Inferior parietal cortex (tissue), 1 donor: Measurements from ENCODE around the gene CERS6.
"Not testable (repeated sequence)": the region's sequence is repeated elsewhere in the genome, so short reads cannot be mapped to it uniquely, and the experiment has no call there.

Source experiments
- DNase-seq: peaks from one replicate; pipeline ENCODE4 v3.0.0-alpha.2; 2016; ENCODE audit errors: extremely low spot score

The CERS6 gene

DNA sequence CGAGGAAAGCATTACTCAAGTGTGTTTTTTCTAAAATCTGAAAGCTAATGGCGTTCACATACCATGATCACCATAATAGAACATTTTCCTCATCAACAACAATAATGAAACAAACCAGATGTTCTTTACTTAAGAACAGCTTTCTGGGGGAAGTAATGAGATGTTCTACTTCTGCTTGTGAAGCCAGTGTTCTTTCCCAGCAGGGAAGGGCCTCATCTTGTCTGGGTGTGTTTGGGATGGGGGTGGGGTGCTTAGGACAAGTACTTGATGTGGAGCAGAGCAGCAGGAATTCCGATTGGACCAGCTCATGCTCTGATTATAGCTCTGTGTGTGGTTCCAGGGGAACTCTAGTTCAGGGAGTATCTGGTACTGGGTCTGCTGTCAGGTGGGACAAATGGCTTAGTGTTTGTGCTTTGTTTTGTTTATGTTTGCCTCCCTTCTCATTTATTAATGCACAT, 183.4 kb downstream of the CERS6 start:
- DNase-seq = no peak

DNA sequence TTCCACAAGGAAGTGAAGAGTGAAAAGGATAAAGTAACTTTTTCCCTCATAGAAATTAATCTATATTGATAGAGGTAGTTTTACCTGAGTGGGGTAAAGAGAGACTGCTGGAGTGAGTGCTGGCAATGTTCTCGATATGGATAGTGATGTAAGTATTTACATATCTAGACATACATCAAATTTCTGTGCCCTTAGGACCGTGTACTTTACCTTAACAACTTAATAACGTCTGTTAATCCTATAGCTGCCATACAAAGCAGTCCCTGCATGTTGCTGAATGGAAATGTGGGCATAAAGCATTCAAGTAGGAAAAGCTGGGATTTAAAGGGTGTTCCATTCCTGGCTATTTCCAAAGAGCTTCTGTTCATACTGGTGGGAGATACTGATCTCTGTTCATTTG, 184.0 kb downstream of the CERS6 start:
- no peak for DNase-seq

DNA sequence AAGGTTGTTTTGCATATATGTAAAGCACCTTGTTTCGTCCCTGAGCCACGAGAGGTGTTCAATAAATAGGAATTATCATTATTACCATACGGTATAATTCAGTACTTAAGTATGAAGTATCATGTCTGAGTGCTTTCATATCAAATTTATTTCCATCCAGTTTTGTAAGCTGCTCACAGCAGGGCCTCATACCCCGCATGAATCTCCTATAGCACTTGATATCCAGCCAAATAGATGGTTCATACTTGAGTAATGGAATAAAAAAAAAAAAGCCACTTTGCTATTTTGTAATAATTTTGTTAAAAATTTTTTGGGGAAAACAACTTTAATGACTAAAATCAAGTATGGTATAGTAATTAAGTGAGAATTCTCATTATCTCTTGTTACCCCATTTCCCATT, 185.6 kb downstream of the CERS6 start:
- DNase-seq = no peak

DNA sequence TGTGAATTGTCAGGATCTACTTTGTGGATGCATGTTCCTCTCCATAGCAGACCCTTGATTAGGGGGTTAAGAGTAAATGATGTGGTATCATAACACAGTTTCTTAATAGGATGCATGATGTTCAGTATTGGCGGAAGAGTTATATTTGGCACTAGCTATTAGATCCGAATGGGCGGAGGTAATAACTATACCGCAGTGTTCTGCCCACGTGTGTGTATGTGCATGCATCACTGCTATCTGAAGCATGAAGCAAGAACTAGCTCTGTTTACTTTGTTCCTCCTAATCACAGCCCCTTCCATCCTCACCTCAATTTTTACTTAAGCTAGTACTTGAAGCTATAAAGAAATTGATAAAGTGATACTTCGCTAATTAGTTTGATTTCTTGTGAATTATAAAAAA, 186.8 kb downstream of the CERS6 start:
- DNase-seq = no peak

DNA sequence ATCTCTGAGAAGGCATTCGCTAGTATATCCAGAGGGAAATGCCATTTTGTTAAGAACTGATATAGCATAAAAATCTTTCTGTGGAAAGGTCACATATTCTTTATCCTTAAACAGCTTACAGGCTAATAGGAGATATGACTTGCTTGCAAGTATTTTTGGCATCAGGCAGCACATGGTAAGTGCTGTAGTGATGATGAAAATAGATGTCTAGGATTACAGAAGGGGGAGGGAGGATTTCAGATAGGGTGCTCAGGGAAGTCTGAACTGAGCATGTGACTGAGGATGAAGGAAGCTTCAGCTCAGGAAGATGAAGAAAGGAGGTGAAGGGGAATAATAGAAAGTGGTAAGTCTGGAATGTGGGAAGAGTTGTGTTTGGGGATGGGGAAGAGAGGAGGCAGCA, 187.9 kb downstream of the CERS6 start:
- DNase-seq = no peak

DNA sequence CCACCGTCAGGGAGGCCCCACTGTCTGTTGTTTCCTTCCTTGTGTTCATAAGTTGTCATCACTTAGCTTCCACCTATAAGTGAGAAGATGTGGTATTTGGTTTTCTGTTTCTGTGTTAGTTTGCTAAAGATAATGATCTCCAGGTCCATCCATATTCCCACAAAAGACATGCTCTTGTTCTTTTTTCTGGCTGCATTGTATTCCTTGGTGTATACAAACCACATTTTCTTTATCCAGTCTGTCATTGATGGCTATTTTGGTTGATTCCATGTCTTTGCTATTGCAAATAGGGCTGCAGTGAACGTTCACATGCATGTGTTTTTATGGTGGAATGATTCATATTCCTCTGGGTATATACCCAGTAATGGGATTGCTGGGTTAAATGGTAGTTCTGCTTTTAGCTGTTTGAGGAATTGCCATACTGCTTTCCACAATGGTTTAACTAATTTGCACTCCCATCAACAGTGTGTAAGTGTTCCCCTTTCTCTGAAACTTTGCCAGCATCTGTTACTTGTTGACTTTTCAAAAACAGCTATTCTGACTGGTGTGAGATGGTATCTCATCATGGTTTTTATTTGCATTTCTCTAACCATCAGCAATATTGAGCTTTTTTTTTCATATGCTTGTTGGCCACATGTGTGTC, 189.7 kb downstream of the CERS6 start:
- DNase-seq = no peak

DNA sequence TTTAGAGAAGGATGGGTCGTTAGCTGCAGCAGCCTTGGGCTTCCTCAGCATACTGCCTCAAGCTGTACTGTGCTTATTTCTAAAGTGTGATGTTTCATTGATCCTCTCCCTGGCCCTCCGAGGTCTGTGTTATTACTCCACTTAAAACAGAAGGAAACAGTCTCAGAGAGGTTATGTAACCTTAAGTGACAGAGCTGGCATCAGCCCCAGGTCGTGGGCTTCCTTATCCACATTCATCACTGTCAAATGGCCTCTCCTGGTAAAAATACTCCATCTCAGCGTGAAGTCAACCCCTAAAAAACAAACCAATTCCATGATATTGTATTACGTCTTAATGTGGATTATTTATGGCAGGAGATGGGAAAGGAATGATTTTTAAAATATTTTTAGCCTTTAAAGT, 193.0 kb downstream of the CERS6 start:
- no peak for DNase-seq

DNA sequence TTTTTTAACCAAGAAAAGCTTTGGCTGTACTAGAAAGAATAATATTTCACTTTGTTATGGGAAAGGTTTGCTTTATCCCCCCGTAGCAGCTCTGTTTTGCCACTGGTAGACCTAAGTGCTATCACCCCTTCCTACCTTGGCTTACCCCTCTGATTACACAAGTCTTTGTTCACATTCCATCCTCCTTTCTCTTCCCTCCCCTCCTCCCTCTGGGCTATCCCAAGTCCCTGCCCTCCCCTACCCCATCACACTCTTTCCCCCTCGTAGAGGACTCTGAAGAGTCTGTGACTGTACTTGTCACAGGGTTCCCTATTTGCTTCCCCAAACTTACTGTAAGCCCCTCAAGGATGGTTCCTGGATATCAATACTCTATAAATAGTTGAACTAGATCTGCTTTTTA, 193.5 kb downstream of the CERS6 start:
- no peak for DNase-seq

DNA sequence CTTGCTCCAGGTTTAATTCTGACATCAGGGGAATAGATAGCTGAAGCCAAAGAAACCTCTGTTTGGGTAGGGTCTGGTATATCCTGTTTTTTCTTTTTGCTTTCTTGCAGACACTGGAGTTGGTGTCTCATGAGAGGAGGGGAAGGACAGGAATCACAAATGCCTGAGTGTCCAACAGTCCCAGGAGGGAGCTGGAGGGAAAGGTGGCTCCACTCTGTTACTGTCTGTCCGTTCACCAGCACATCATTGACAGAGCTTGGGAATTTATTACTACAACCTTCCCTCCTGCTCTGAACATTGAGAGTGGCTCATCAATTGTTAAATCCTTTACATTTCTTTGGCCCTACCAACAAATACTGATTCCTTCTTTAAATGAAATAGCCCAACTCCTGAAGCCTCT, 194.1 kb downstream of the CERS6 start:
- DNase-seq = no peak

DNA sequence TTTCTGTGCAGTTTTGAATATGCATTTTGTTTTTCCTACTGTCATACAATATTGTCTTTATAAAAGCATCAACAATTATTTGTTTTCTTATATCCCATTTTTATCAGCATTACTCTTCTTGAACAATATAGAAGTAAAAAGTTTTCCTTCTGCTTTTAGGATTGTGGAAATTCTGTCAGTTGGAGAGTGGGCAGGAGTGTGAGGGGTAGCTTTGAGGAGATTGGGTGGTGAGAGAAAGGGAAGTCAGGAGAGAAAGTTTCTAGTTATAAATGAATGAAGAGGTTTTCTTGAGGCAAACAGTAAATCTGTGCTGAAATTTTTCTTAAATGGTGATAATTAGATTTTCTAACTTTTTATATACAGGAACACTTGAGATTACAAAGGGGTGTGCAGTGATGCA, 194.7 kb downstream of the CERS6 start:
- no peak for DNase-seq

DNA sequence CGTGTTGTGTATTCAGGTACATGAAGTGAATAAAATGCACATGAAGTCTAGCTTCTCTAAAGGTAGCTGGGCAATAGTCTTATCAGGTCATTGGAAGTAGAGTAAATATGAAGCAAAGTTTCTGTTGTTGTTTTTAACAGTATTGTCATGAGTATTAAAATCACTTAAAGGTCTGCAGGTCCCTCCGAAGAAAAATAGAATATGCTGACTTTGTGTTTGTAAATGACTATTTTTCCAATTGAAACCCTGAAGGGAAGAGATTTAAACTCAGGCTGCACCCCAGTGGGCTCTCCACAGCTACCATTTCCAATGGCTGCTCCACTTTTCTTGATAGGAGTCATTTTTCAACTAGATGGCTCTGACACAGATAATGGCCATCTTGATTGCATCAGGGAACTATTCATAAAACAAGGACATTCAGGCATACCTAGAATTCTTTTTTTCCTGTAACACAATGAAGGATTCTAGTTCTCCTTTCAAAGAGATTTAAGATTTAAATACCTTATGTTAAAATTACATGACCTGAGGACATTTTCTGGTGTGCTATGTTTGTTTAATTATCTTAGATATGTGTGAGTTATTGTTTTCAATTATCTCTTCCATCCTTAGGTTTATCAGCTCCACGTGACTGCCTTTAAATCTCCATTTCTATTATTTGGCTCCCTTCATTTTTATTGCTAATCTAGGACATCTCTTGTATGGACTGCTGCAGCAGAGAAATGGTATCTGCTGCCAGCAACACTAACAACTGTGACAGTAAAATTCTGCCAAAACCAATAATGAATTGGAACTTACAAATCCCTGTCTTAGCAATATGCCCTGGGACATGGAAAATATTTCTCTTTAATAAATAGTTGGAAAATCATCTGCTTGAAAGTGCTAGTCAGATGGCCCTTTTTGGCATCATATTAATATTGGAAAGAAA, 197.2 kb downstream of the CERS6 start:
- DNase-seq = no peak

DNA sequence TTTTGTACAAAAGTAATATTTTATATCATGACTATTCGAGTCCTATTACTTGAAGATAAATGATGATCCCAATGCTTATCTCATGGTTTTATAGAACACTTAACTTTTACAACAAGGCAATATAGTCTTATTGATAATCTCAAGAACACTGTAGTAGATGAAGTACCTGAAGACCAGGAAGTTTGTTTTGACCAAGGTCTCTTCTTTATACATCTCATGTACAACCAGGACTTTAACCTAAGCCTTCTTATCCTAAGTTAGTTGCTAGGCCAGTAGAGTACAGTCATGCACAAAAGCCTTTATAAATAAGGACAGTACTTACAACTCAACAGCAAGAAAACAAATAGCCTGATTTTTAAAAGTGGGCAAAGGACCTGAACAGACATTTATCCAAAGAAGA, 198.6 kb downstream of the CERS6 start:
- DNase-seq = no peak

DNA sequence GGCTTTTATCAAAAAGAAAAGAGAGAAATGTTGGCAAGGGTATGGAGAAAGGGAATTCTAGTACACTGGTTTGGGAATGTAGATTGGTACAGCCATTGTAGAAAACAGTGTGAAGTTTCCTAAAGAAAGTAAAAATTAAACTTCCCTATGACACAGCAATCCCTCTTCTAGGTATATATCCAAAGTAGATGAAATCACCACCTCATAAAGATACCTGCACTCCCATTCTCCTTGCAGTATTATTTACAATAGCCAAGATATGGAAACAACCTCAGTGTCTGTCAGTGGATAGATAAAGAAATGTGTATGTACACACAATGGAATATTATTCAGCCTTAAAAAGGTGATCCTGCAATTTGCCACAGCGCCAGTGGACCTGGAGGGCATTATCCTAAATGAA, 199.1 kb downstream of the CERS6 start:
- DNase-seq = no peak

DNA sequence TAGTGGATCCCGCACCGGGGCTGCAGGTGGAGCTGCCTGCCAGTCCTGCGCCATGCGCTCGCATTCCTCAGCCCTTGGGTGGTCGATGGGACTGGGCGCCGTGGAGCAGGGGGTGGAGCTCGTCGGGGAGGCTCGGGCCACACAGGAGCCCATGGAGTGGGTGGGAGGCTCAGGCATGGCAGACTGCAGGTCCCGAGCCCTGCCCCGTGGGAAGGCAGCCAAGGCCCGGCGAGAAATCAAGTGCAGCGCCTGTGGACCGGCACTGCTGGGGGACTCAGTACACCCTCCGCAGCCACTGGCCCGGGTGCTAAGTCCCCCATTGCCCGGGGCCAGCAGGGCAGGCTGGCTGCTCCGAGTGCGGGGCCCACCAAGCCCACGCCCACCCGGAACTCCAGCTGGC, 201.3 kb downstream of the CERS6 start:
- not testable (repeated sequence) for DNase-seq

DNA sequence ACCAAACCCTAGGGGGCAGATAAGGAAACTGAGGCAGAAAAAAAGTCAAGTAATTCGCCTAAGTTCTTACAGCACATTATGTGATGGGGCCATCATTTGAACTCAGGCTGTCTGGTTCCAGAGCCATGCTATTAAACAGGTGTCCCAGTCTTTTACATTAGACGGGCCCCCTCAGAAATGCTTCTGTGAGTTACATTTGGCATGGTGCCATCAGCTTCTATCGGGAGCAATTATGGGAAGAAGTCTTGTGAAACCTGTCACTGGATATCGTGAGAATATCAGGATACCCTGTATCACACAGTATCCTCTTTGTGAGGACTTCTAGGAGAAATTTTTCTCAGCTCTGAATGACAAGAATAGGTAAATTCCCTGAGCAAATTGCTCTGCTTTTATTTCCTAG, 202.6 kb downstream of the CERS6 start:
- no peak for DNase-seq

DNA sequence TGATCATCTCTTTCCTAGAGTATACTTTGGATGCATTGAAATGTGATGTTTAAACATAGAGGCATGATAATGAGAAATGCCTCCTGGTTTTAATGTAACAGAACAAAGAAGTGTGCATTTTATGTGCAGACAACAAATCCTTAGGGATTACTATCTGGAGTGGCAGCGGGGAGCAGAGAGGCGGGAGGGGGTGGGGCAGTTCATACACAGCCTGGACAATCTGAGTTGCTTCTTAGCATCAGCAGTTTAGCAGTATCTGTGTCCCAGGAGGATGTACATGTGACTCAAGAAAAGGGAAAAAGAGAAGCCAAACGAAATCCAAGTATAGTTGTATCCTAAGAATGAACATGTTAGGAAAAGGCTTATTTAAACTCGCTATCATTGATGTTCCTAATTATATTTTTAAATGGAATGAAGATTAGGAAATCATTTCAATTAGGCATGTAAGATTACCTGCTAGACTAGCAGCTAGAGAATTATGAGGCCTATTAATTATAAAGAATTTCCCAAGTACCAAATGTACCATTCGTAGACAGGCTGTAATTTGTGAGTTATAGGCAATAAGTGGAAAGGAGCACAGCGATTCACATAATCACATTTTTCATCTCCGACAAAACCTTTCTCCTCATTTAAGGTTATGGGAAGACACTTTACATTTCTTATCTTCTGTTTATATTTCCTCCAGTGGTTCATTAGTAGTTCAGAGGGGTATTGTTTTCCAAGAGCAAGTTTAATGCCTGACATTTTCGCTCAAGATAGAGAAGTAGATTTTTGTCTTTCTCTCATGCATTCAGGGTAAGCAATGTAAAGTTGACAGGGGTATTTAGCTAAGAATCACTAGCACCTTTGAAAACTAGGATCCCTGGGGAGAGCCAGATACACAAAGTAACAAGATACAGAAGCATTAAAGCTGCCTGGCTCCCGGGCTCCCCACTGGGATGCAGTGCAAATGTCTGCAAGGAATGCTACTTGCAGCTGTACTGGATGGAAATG, 205.1 kb downstream of the CERS6 start:
- no peak for DNase-seq

DNA sequence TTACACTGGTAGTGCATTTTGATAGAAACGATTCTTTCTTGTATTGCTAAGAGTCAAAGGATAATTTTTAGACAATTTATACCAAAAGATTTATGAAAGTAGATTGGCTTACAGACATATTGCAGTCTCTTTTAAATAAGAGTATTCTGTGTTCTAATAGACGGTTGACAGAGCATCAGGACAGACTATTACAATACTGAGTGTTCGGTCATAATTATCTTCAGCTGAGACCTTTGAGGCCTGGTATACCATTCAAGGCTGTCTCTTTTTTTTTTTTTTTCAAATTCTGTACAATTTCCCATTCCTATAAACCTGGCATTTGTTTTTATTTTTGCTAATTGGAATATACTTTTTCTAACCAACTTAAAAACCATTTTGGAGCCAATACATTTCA, 205.8 kb downstream of the CERS6 start:
- no peak for DNase-seq

DNA sequence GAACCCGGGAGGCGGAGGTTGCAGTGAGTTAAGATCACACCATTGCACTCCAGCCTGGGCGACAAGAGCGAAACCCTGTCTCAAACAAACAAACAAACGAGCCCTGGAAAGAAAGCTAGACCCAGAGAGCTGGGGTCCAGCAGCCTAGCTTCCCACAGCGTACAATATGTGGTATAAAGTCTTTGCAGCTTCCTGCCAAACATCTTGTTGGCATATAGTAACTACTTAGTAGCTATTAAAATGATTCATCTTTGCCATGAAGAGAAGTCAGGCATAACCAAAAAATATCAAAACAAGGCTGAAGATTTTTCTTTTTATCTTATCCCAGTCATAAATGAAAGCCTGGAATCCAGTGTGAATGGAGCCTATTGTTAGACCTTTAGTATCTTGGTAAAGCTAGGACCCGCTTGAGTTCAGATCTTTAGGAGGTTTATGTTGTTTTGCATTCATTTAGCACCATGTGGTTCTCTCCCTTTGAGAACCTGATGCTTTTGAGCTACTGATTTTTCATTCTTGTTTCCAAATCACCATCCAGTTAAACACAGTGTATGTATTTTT, 206.7 kb downstream of the CERS6 start:
- DNase-seq = no peak

DNA sequence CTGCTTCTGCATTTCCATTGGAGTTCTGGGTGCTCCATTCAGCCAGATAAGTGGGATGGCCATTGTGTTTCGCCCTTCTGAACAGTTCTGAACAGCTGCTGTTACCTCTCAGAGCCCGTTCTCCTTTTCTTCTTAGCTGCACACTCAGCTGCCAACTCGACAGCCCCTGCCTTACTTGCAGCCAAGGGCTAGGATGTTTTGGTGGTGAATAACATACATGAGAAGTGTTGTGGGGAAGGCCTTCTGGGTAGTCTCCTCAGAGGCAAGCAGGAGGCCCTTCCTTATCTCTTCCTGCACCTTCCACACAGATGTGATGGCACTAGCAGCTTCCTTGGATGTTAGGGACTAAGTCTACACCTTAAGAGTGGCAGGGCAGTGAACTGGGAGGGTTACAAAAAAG, 207.9 kb downstream of the CERS6 start:
- DNase-seq = no peak

DNA sequence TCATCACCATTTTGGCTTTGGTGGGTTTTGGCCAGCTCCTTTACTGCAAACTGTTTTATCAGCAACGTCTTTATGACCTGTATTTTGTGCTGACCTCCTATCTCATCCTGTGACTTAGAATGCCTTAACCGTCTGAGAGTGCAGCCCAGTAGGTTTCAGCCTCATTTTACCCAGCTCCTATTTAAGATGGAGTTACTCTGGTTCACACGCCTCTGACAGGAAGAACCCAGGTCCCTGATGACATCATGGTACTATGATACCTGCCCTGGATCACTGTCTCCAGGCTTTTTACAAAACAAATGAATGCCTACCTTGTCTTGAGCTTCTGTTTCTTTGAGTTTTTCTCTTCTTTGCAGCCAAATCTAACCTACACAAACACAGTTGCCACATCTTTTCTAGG, 208.6 kb downstream of the CERS6 start:
- not testable (repeated sequence) for DNase-seq

DNA sequence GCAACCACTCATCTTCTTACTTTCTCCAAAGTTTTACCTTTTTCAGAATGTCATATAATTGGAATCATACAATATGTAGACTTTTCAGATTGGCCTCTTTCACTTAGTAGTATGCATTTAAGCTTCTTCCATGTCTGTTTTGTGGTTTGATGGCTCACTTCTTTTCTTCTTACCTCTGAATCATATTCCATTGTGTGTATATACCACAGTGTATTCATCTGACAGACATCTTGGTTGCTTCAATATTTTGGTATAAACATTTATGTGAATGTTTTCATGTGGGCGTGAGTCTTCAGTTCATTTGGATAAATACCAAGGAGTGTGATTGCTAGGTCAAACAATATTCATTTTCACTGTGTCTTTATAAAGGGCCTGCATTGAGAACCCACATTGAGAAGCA, 210.3 kb downstream of the CERS6 start:
- DNase-seq = no peak

DNA sequence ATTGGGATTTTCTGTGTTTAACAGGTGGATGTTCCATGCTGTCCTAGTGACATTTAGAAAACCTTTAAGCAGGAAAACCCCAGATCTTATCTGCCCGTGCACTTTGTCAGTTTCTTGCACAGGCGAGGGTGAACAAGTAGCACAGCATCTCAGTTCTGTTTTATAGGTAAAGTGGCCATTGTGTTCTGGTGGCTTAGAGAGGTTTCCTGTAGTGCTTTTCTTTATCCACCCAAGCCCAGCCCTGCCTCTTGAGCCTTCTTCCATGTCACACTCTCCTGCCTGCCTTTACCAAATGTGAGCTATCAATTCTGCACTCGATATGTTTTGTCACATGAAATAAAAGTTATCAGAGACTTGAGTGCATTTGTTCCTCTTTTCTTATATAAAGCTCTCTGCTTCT, 211.1 kb downstream of the CERS6 start:
- no peak for DNase-seq
